SK-N-SH (cell line): ENCODE measurements around the gene KRT35.

ENCODE experiments used
- MAX ChIP-seq: IDR thresholded peaks from 2 replicates; pipeline ENCODE4 v1.4.0; 2012; ENCODE audit warnings: low read depth
- SIN3A ChIP-seq: IDR thresholded peaks from 2 replicates; pipeline ENCODE4 v1.6.1; 2012; ENCODE audit warnings: low read depth, mild to moderate bottlenecking, low read length, moderate library complexity, borderline replicate concordance

GRCh38 chr17:41464682-41465081 lies 16.3 kb downstream of the KRT35 start:
- no peak for TF ChIP-seq MAX
- TF ChIP-seq SIN3A, result no peak
